Lower leg skin (tissue), 4 donors: ENCODE measurements around the gene HSPBP1. TPM values are rescaled to one million over a fixed set of nuclear protein-coding genes. Genes with fewer than 3 reads are reported as not detected.

Source experiments
- DNase-seq, 2 donors: peaks; one replicate each; pipeline ENCODE4 v3.0.0-alpha.2; 2019; ENCODE audit warnings: low spot score in 2 of 2
- H3K4me3 ChIP-seq: fragments of 200-600 bp; sonication (generic); 2 replicates; pipeline ENCODE4 v1.5.1; 2017; ENCODE audit warnings: mild to moderate bottlenecking, low read depth; ENCODE audit not compliant: poor library complexity, severe bottlenecking
- CTCF ChIP-seq, 3 donors: fragments of 450-650 bp; IDR thresholded peaks; one replicate each; pipeline ENCODE4 v1.5.1; 2016; ENCODE audit warnings: antibody characterized with exemption in 3 of 3, mild to moderate bottlenecking in 3 of 3, moderate library complexity in 2 of 3
- POLR2A ChIP-seq, 2 donors: fragments of 450-650 bp; IDR thresholded peaks; one replicate each; pipeline ENCODE4 v1.6.1; 2016 to 2017; ENCODE audit warnings: antibody characterized with exemption in 2 of 2, mild to moderate bottlenecking in 1 of 2, moderate library complexity in 1 of 2
- WGBS, 2 donors: methylation state at CpG; one replicate each; pipeline ENCODE4 v1.1.5; 2018; 5-methylcytosine and 5-hydroxymethylcytosine counted together
- intact Hi-C: fragments of 100-400 bp; cut with DNase I; formaldehyde crosslinking; loops from one replicate; pipeline ENCODE4 v1.15.0; 2023; ENCODE audit warnings: low total_unique reads
- total RNA-seq, 4 donors: library from RNA; depleted of rRNA; stranded (reverse); fragments of >200 nt; gene quantifications; one replicate each; pipeline ENCODE4 v1.1.0, GENCODE V29; 2016

The HSPBP1 gene
- total RNA-seq, 4 donors from 2014 or later, result 17.8 to 35.5 (median 25.6) TPM

DNA sequence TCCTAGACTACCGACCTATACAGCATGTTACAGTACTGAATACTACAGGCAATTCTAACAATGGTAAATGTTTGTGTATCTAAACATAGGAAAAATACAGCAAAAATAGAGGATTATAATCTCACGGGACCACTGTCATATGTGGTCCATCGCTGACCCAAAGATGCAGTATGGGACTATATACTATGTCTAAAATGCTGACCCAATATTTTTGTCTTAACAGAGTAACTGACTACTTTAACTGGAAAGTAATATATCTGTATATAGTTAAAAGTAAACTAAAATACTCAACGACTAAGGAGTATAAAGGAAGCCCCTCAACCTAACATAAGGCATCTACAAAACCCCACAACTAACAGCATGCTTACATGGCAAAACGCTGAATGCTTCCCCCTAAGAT is 46.9 kb downstream of the HSPBP1 start:
- WGBS, 2 donors, result 84 to 90% methylated on average over 5 of the region's 5 CpGs
- TF ChIP-seq POLR2A (IDR thresholded peaks at IDR 0.05), result no peak
- no peak for TF ChIP-seq CTCF (IDR thresholded peaks at IDR 0.05)
- DNase-seq, result no peak
- intact Hi-C loops, result no loop called here
- H3K4me3 ChIP-seq, result no peak overlapping the region

GRCh38 chr19:55232286-55232602 is 47.7 kb downstream of the HSPBP1 start:
- TF ChIP-seq POLR2A (IDR thresholded peaks at IDR 0.05), result no peak
- TF ChIP-seq CTCF (IDR thresholded peaks at IDR 0.05), result no peak
- no peak overlapping the region for H3K4me3 ChIP-seq
- 87 to 91% methylated on average over 12 of the region's 12 CpGs for WGBS, 2 donors
- no peak for DNase-seq
- intact Hi-C loops, result no loop called here

DNA sequence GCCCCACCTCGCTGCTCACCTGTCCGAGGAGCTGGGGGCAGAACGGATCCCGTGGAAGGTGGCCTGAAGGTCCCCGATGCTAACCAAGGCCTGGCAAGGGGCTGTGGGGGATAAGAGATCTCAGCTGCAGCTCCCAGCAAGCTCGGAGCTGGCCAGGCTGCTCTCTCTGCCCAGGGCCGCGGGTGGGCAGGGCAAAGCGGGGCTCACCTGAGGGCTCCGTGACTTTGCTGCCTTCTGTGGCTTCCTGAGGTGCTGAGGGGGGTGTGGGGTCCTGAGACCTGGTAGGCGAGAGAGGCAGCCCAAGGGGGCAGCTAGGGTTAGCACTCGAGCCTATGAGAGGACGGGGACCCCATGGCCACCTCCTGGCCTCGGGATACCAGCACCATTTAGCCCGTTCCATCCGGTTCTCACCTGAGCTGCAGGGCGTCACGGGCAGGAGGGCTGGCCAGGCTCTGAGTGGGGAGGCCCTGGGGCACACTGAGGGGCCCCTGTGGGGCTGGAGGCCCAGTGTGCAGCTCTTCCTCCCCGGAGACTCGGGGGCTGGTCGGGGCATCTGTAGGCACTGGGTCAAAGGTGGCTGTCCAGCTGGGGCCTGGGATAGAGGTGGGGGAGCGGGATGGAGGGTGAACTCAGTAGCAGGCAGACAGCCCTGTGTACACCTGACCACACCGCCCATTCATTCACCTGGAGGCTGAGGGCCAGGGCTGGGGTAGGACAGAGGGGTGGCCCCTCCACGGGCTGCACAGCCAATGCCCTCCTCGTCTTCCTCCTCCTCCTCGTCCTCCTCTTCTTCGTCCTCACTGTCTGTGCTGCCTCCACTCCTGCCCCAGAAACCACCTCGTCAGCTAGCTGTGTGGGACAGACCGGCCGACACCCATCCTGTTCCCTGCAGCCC is 48.3 kb downstream of the HSPBP1 start:
- DNase-seq, result no peak
- no peak overlapping the region for H3K4me3 ChIP-seq
- intact Hi-C loops, result no loop called here
- TF ChIP-seq POLR2A (IDR thresholded peaks at IDR 0.05) (no peak), CTCF (IDR thresholded peaks at IDR 0.05) (no peak)
- 94 to 95% methylated on average over 29 to 30 of the region's 30 CpGs for WGBS, 2 donors

GRCh38 chr19:55230780-55231179 is 49.1 kb downstream of the HSPBP1 start:
- no peak for DNase-seq
- WGBS, 2 donors, result 85 to 87% methylated on average over 12 to 13 of the region's 13 CpGs
- no peak overlapping the region for H3K4me3 ChIP-seq
- intact Hi-C loops, result no loop called here
- TF ChIP-seq CTCF (IDR thresholded peaks at IDR 0.05) (no peak), POLR2A (IDR thresholded peaks at IDR 0.05) (no peak)

- TF ChIP-seq POLR2A (IDR thresholded peaks at IDR 0.05), result no peak
- TF ChIP-seq CTCF (IDR thresholded peaks at IDR 0.05), result no peak
- no peak for DNase-seq
- intact Hi-C loops, result no loop called here
- WGBS, 2 donors, result 79 to 83% methylated on average over 5 to 12 of the region's 13 CpGs
- no peak overlapping the region for H3K4me3 ChIP-seq
Measured at GRCh38 chr19:55230329-55230728, 49.6 kb downstream of the HSPBP1 start.

DNA sequence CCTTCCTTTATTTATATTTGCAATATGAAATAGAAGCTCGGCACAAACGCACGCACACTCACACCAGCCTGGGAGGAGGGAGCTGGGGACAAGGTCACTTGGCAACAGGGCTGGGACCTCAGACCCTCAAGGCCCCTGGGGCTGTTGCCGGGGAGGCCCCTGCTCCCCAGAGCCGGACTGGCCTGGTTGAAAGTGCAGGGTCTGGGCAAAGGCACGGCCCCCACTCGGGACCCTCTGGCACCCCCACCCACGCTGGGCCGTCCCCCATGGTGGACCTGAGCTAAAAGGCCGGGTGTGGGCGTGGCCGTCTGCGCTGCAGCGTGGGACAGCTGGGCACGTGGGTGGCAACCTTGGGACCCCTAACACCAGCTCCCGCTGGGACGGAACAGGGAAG is 50.1 kb downstream of the HSPBP1 start:
- TF ChIP-seq POLR2A (IDR thresholded peaks at IDR 0.05), result no peak
- TF ChIP-seq CTCF (IDR thresholded peaks at IDR 0.05), result no peak
- intact Hi-C loops, result no loop called here
- DNase-seq, result no peak
- WGBS, 2 donors, result 79 to 84% methylated on average over 15 to 16 of the region's 17 CpGs
- H3K4me3 ChIP-seq, result no peak overlapping the region
